ENCODE data around the gene ZNF385A. TPM values are rescaled to one million over a fixed set of nuclear protein-coding genes. Genes with fewer than 3 reads are reported as not detected.

Gene ZNF385A
- total and polyA plus RNA-seq, 2 of the 4 experiments (the other 2 are of a cell fraction) = 0.36 to 2.5 TPM

DNA sequence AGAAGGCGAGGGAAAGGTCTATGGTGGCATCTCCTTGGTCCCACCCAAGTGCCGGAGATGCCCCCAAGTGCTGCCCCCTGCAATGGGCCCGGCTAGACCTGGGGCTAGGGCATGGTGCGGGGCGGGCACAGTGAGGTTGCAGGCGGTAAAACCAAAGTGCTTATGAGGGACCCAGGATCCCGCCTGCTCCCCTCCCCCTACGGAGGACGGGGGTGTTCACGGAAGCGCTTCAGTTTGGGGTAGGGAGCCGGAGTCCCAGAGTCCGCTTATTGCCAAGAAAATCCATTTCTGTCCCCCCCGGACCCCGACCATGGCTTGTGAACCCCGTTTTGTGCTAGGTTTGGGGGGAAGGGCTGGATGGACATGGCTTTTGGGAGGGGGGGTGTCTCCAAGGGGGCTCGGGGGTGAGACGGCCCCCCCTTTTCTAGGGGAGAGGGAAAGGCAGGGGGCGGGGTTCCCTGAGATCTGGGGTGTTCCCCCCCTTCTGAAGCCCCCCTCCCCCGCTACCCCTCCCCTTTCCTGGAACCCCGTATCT, 14.9 kb downstream of the ZNF385A start:
- peak overlapping the region; percentile 89 for H2AFZ ChIP-seq (replicated peaks; ENCODE audit: low read length, poor library complexity)

More for the DNA sequence above, 14.9 kb downstream of the ZNF385A start:
- H4K91ac ChIP-seq (ENCODE audit: insufficient read depth, low read depth, low read length) = no peak overlapping the region
- H3K9me3 ChIP-seq (ENCODE audit: control insufficient read depth, insufficient read depth, low read length) = no peaks in the 10 kb centered on the region
- no peak overlapping the region for H3K27ac ChIP-seq (ENCODE audit: insufficient read depth, low read length)
- H3K18ac ChIP-seq (ENCODE audit: low read depth, low read length) = no peak overlapping the region
- no peaks in the 10 kb centered on the region for H4K20me1 ChIP-seq (ENCODE audit: insufficient read depth, low read length)
- no peaks in the 10 kb centered on the region; the same call in 1 of the 2 replicates for H3K9me1 ChIP-seq (ENCODE audit: insufficient read depth, low read length)
- TF ChIP-seq SMC3 (IDR thresholded peaks at IDR 0.05; ENCODE audit: low read depth, low read length) (no peak), FOS (IDR thresholded peaks at IDR 0.05; ENCODE audit: low read depth, low read length) (no peak), CHD1 (IDR thresholded peaks at IDR 0.05; ENCODE audit: low read depth, low read length) (no peak), MAZ (IDR thresholded peaks at IDR 0.05; ENCODE audit: borderline replicate concordance, low read depth, low read length) (no peak), RFX5 (IDR thresholded peaks at IDR 0.05; ENCODE audit: low read depth, low read length) (no peak), RAD21 (IDR thresholded peaks at IDR 0.05; ENCODE audit: low read length) (no peak), NFE2L2 (IDR thresholded peaks at IDR 0.05; ENCODE audit: low read depth, low read length) (no peak), MAFK (IDR thresholded peaks at IDR 0.05; ENCODE audit: low read depth, low read length) (no peak), CEBPB (IDR thresholded peaks at IDR 0.05; ENCODE audit: low read depth, low read length) (no peak), MXI1 (IDR thresholded peaks at IDR 0.05; ENCODE audit: borderline replicate concordance, low read depth, low read length) (no peak), RCOR1 (IDR thresholded peaks at IDR 0.05; ENCODE audit: insufficient replicate concordance, low read length) (no peak), BHLHE40 (IDR thresholded peaks at IDR 0.05; ENCODE audit: low read depth, low read length) (no peak), POLR2A (IDR thresholded peaks at IDR 0.05; ENCODE audit: low read depth, low read length) (no peak)
- TF ChIP-seq, protein P1, sequence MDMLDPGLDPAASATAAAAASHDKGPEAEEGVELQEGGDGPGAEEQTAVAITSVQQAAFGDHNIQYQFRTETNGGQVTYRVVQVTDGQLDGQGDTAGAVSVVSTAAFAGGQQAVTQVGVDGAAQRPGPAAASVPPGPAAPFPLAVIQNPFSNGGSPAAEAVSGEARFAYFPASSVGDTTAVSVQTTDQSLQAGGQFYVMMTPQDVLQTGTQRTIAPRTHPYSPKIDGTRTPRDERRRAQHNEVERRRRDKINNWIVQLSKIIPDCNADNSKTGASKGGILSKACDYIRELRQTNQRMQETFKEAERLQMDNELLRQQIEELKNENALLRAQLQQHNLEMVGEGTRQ (IDR thresholded peaks at IDR 0.05; ENCODE audit: low read depth, low read length) = no peak
- TF ChIP-seq, protein P2, sequence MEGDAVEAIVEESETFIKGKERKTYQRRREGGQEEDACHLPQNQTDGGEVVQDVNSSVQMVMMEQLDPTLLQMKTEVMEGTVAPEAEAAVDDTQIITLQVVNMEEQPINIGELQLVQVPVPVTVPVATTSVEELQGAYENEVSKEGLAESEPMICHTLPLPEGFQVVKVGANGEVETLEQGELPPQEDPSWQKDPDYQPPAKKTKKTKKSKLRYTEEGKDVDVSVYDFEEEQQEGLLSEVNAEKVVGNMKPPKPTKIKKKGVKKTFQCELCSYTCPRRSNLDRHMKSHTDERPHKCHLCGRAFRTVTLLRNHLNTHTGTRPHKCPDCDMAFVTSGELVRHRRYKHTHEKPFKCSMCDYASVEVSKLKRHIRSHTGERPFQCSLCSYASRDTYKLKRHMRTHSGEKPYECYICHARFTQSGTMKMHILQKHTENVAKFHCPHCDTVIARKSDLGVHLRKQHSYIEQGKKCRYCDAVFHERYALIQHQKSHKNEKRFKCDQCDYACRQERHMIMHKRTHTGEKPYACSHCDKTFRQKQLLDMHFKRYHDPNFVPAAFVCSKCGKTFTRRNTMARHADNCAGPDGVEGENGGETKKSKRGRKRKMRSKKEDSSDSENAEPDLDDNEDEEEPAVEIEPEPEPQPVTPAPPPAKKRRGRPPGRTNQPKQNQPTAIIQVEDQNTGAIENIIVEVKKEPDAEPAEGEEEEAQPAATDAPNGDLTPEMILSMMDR (conservative IDR thresholded peaks at IDR 0.05; ENCODE audit: low read depth, low read length) = no peak
- TF ChIP-seq, protein P3, sequence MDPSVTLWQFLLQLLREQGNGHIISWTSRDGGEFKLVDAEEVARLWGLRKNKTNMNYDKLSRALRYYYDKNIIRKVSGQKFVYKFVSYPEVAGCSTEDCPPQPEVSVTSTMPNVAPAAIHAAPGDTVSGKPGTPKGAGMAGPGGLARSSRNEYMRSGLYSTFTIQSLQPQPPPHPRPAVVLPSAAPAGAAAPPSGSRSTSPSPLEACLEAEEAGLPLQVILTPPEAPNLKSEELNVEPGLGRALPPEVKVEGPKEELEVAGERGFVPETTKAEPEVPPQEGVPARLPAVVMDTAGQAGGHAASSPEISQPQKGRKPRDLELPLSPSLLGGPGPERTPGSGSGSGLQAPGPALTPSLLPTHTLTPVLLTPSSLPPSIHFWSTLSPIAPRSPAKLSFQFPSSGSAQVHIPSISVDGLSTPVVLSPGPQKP (IDR thresholded peaks at IDR 0.05; ENCODE audit: borderline replicate concordance, low read depth, low read length) = no peak
- H3K4ac ChIP-seq (ENCODE audit: low read depth, low read length) = no peak overlapping the region
- DNase-seq (no peak), ATAC-seq (ENCODE audit: low read depth) (no peak)
- ChIA-PET POLR2A (ENCODE audit: unreplicated experiment) (interaction anchor here (1.0 kb wide), 1 partner anchor 10 kb away, joined by 4 read pairs; no protein-coding TSS in a partner anchor), CTCF (interaction anchor here (0.9 to 1.8 kb wide), 7 partner anchors 10 to 155 kb away, joined by 3 to 10 read pairs (median 6); no protein-coding TSS in a partner anchor)
- no peak overlapping the region for H3K14ac ChIP-seq (replicated peaks; ENCODE audit: low read depth, low read length)
- no peak overlapping the region for H3K4me2 ChIP-seq (ENCODE audit: low read depth, low read length)
- H2AK5ac ChIP-seq (ENCODE audit: low read depth, low read length) = no peak overlapping the region
- in situ Hi-C loops (cut with MboI; ENCODE audit: low sequenced_read_pairs) (loop anchor here (10.0 kb wide), 1 partner anchor 375 kb away; no protein-coding TSS in a partner anchor), intact Hi-C loops (cut with micrococcal nuclease) (loop anchor here (1.0 kb wide), 3 partner anchors 10 to 70 kb away; no protein-coding TSS in a partner anchor), dilution Hi-C loops (cut with HindIII; ENCODE audit: low sequenced_read_pairs, unreplicated experiment) (no loop called here)
- TSS peak; percentile 57 for BruUV-seq (replicated peaks)
- H3K56ac ChIP-seq (ENCODE audit: extremely low read depth, insufficient read depth, low read length) = no peak overlapping the region
- H2BK5ac ChIP-seq (ENCODE audit: low read depth, low read length, poor library complexity, severe bottlenecking) = no peak overlapping the region
- no peak overlapping the region for H2BK15ac ChIP-seq (ENCODE audit: low read depth, low read length)
- no peak overlapping the region for H4K5ac ChIP-seq (ENCODE audit: low read depth, low read length)
- H2AK9ac ChIP-seq (replicated peaks; ENCODE audit: low read depth, low read length, poor library complexity) = peak overlapping the region; percentile 75
- no peaks in the 10 kb centered on the region for H3K27me3 ChIP-seq (ENCODE audit: control insufficient read depth, insufficient read depth, low read length)
- no peak overlapping the region for H2BK20ac ChIP-seq (ENCODE audit: low read depth, low read length)
- no peak overlapping the region for H3K9ac ChIP-seq (ENCODE audit: low read depth, low read length)
- H3K4me3 ChIP-seq (ENCODE audit: insufficient read depth, low read depth, low read length) = no peak overlapping the region
- WGBS, 2 experiments (ENCODE audit: extremely low coverage in 2 of 2, insufficient read length in 1 of 2) = no CpG with 5 or more reads among the region's 21 CpGs
- peaks cover 10% of the 10 kb centered on the region; the same call in 1 of the 2 replicates for H3K4me1 ChIP-seq (ENCODE audit: control insufficient read depth, insufficient read depth, low read length)
- peak overlapping the region; percentile 26; the same call in 1 of the 2 replicates for H2BK120ac ChIP-seq (ENCODE audit: low read depth, low read length)
- H4K8ac ChIP-seq (ENCODE audit: low read depth in 2 of 2, low read length in 2 of 2) = no peak overlapping the region
- peaks cover 1% of the 10 kb centered on the region; the same call in 1 of the 2 replicates for H3K36me3 ChIP-seq (ENCODE audit: control insufficient read depth, insufficient read depth, low read length)
- no peaks in the 10 kb centered on the region for H3K79me1 ChIP-seq (ENCODE audit: low read depth in 1 of 2, low read length in 2 of 2)
- no peak overlapping the region for H3K23ac ChIP-seq (ENCODE audit: low read depth, low read length)
